ENCODE data around the gene NCBP3. TPM values are rescaled to one million over a fixed set of nuclear protein-coding genes. Genes with fewer than 3 reads are reported as not detected.
A peak's percentile ranks its signal among the peaks of the same experiment; 100 is the strongest.

The NCBP3 gene
- total and polyA plus RNA-seq, 9 of the 15 experiments (the other 6 are each of a cell fraction or from before 2014, with no cell fraction given): 3.1 to 25.5 (median 20.5) TPM

DNA sequence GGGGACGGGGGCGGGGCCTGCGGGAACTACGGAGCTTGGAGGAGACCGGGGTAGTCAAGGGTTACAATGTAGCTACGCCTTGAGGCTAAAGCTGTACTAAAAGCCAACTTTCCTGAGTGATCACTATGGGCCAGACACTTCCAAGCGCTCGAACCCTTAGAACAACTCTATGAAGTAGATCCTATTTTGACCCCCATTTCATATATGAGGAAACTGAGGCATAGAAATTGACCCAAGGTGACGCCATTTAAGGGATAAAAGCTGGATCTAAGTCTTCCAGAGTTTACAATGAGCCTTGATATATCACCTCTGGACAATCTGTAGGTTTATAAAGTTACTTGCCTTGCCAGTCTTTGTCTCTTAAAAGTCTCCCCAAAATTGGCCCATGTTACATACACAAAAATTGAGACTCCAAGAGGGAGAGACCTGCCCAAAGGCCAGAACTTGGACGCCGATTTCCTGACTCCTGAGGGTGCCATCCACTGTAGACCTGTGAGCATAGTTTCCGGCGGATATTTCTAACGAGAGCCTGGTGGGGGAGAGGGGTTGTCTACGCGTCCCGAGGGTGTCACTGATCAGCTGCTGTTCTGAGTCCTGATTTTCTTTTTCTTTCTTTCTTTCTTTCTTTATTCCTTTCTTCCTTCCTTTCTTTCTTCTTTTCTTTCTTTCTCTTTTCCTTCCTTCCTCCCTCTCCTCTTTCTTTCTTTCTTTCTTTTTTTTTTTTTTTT lies 555 bp upstream of the NCBP3 start:
- H3K27ac ChIP-seq (ENCODE audit: extremely low read depth, low read depth, low read length): no peak overlapping the region
- peak overlapping the region; percentile 61 for H3K4me2 ChIP-seq (ENCODE audit: insufficient read depth, low read length)
- H3K79me2 ChIP-seq (ENCODE audit: control insufficient read depth, insufficient read depth, low read length): peaks cover 29% of the 10 kb centered on the region
- DNase-seq (ENCODE audit: extremely low read depth in 1 of 4, low spot score in 3 of 4) (no peak), FAIRE-seq (peak; percentile 32), ATAC-seq (no peak)
- H4K20me1 ChIP-seq (replicated peaks; ENCODE audit: control insufficient read depth, insufficient read depth, low read length): no peaks in the 10 kb centered on the region
- in situ Hi-C loops (cut with MboI): no loop called here
- no peaks in the 10 kb centered on the region for H3K9me1 ChIP-seq (ENCODE audit: control insufficient read depth, insufficient read depth, low read length)
- ChIA-PET POLR2A (no interaction called here), CTCF (ENCODE audit: low intra/inter-chr PET ratio) (interaction anchor here (0.7 kb wide), 1 partner anchor 61 kb away, joined by 4 read pairs; no protein-coding TSS in a partner anchor)
- H2AFZ ChIP-seq (ENCODE audit: low read depth, low read length): peak overlapping the region; percentile 85
- peaks cover 0 to 2% of the 10 kb centered on the region in 2 experiments; a peak in 1 of 5 replicates for H3K27me3 ChIP-seq (ENCODE audit: control insufficient read depth in 2 of 2, insufficient read depth in 2 of 2, low read length in 2 of 2)
- peaks cover 2 to 8% of the 10 kb centered on the region in 2 experiments; a peak in 4 of 5 replicates for H3K4me1 ChIP-seq (replicated peaks in 1 of 2; ENCODE audit: control insufficient read depth in 2 of 2, insufficient read depth in 2 of 2, low read length in 2 of 2)
- intact Hi-C loops (cut with micrococcal nuclease): loop anchor here (10.0 kb wide), 3 partner anchors 58 to 228 kb away; no protein-coding TSS in a partner anchor
- H3K36me3 ChIP-seq (ENCODE audit: control insufficient read depth, insufficient read depth, low read length): peaks cover 32% of the 10 kb centered on the region; the same call in 2 of the 3 replicates
- H3K4me3 ChIP-seq: no peak overlapping the region
- H3K9ac ChIP-seq (ENCODE audit: insufficient read depth in 1 of 2, low read depth in 2 of 2, low read length in 2 of 2): no peak overlapping the region
- H3K9me3 ChIP-seq (replicated peaks; ENCODE audit: control insufficient read depth, insufficient read depth, low read depth, low read length): no peaks in the 10 kb centered on the region
- no TSS peak for BruUV-seq (replicated peaks)
- WGBS (ENCODE audit: insufficient coverage, low coverage, missing lambda C conversion rate): 50% methylated on average over 12 of the region's 17 CpGs
- TF ChIP-seq ZNF121 (CRISPR knock-in tag; conservative IDR thresholded peaks at IDR 0.05): no peak
- TF ChIP-seq NFRKB (IDR thresholded peaks at IDR 0.05; ENCODE audit: low read depth): no peak
- TF ChIP-seq, protein P1, sequence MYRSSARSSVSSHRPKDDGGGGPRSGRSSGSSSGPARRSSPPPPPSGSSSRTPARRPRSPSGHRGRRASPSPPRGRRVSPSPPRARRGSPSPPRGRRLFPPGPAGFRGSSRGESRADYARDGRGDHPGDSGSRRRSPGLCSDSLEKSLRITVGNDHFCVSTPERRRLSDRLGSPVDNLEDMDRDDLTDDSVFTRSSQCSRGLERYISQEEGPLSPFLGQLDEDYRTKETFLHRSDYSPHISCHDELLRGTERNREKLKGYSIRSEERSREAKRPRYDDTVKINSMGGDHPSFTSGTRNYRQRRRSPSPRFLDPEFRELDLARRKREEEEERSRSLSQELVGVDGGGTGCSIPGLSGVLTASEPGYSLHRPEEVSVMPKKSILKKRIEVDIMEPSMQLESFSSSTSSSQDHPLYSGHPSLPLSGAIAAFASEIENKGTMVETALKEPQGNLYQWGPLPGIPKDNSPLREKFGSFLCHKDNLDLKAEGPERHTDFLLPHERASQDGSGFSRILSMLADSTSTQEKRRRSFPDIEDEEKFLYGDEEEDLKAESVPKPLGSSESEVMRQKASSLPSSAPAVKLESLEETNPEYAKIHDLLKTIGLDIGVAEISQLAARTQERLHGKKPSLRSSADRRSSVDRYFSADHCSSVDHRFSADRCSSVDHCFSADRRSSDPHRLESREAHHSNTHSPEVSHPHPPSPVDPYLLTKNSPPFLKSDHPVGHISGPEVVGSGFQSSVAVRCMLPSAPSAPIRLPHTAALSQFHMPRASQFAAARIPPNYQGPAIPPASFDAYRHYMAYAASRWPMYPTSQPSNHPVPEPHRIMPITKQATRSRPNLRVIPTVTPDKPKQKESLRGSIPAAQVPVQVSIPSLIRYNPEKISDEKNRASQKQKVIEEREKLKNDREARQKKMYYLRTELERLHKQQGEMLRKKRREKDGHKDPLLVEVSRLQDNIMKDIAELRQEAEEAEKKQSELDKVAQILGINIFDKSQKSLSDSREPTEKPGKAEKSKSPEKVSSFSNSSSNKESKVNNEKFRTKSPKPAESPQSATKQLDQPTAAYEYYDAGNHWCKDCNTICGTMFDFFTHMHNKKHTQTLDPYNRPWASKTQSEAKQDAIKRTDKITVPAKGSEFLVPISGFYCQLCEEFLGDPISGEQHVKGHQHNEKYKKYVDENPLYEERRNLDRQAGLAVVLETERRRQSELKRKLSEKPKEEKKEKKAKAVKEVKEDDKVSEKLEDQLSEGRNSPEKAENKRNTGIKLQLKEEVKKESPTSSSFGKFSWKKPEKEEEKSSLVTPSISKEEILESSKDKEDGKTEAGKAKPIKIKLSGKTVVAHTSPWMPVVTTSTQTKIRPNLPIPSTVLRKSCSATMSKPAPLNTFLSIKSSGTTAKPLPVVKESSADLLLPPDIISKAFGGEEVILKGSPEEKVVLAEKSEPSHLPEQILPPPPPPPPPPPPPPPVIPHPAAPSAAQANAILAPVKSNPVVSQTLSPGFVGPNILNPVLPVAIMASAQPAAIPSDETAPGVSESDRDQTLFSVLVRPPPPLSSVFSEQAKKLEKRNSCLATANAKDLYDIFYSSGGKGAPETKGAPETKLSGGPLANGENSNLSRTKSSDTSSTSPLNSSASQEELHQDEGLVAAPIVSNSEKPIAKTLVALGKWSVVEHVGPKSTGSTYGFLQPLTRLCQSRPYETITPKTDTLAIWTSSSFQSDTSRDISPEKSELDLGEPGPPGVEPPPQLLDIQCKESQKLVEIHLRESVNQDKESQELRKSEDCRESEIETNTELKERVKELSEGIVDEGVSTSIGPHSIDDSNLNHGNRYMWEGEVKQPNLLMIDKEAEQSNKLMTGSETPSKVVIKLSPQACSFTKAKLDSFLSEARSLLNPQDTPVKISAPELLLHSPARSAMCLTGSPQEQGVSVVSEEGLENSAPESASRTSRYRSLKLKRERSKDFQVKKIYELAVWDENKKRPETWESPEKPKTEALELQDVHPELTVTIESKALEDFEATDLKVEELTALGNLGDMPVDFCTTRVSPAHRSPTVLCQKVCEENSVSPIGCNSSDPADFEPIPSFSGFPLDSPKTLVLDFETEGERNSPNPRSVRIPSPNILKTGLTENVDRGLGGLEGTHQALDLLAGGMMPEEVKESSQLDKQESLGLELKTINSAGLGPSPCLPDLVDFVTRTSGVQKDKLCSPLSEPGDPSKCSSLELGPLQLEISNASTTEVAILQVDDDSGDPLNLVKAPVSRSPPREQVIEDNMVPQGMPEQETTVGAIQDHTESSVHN (IDR thresholded peaks at IDR 0.05; ENCODE audit: borderline replicate concordance in 1 of 2, low read depth in 1 of 2): no peak
- no peak for TF ChIP-seq ZNF408 (CRISPR knock-in tag; IDR thresholded peaks at IDR 0.05; ENCODE audit: low read depth)
- no peak for TF ChIP-seq TEAD4 (IDR thresholded peaks at IDR 0.05; ENCODE audit: low read length)
- no peak for TF ChIP-seq TEAD4 (CRISPR knock-in tag; IDR thresholded peaks at IDR 0.05; ENCODE audit: borderline replicate concordance)
- no peak for TF ChIP-seq MYBL2 (IDR thresholded peaks at IDR 0.05; ENCODE audit: low read depth)
- TF ChIP-seq MYBL2 (CRISPR knock-in tag; IDR thresholded peaks at IDR 0.05; ENCODE audit: borderline replicate concordance): no peak
- no peak for TF ChIP-seq ZNF77 (CRISPR knock-in tag; IDR thresholded peaks at IDR 0.05)
- no peak for TF ChIP-seq DIDO1 (tag; IDR thresholded peaks at IDR 0.05; ENCODE audit: low read depth)
- no peak for TF ChIP-seq PHB (CRISPR knock-in tag; IDR thresholded peaks at IDR 0.05)
- TF ChIP-seq CREB3 (tag; conservative IDR thresholded peaks at IDR 0.05; ENCODE audit: low read depth): no peak
- no peak for TF ChIP-seq ZC3H8 (IDR thresholded peaks at IDR 0.05)
